ENCODE results near the gene TXNDC15.

TXNDC15 gene

DNA sequence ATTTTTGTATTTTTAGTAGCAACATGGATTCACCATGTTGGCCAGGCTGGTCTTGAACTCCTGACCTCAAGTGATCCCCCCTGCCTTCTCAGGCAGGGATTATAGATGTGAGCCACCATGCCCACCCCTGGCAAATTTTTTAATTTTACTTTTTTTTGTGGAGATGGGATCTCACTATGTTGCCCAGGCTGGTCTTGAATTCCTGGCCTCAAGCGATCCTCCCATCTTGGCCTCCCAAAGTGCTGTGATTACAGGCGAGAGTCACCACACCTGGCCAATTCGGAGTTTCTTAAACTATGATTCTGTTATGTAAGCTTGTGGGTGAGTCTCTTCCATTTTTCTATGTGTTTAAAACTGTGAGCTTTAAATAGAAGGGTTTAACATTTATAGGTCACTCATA, 58.3 kb downstream of the TXNDC15 start:
- no peak for DNase-seq

DNA sequence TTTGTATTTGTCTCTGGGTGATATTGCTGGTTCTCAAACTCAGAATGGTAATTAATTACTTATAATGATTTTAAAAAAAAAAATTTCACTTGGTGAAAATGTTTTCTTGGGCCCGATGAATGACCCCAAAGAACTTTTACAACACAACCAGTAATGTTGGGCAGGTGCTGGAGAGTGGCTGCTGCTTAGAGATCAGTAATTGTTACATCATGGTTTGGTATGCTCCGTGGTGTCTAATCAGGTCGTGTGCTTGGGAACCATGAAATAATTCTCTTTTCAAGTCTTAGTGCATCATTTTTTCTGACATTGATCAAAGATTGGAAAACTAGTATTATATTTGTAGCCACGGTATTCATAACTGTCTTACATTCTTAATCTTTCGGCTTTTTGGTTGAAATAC, 60.0 kb downstream of the TXNDC15 start:
- no peak for DNase-seq

DNA sequence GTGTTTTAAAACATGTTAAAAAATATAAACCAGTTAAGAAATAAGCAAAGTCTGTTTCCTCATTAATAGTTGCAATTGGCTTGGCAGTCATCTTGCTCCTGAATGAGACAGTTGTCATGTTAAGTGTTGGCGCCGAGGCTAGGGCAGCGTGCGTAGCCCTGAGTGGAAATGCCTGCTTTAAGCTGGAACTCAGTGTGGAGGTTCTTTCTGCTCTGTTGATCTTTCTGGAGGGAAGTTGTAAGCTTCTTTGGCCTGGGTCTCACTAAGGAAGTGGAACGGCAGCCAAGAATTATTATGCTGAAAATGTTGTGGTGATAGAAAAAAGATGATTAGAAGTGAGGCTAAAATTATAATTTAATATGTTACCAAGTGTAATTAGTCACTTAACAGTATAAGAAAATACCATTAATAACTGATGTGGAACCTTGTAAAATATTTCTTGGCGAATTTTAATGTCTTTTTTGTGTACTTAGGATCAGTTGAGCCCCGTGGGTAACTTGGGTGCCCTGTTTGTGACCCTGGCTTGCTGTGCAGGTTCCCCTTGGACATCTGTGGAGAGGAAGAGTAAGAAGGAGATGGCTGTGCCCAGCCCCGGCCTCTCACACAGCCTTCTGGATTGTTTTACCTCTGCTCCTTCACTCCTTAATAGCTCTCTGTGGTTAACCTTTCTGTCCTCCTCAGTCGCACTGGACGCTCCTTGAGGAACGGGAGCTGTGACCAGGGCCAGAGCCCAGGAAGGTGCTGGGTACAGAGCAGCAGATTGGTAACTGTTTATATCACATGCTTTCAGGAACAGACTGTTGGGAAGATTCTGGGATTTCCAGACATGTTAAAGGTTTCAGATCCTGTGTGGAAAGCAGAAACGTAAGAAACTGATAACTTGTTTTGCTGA, 61.8 kb downstream of the TXNDC15 start:
- no peak for DNase-seq

GRCh38 chr5:134937526-134937925, 63.4 kb downstream of the TXNDC15 start:
- DNase-seq: no peak

- DNase-seq: no peak
These were observed 63.9 kb downstream of the TXNDC15 start for GRCh38 chr5:134938030-134938429.

GRCh38 chr5:134939500-134939899, 65.3 kb downstream of the TXNDC15 start:
- no peak for DNase-seq

- DNase-seq: no peak
These were observed 69.4 kb downstream of the TXNDC15 start for GRCh38 chr5:134943547-134943946.

DNA sequence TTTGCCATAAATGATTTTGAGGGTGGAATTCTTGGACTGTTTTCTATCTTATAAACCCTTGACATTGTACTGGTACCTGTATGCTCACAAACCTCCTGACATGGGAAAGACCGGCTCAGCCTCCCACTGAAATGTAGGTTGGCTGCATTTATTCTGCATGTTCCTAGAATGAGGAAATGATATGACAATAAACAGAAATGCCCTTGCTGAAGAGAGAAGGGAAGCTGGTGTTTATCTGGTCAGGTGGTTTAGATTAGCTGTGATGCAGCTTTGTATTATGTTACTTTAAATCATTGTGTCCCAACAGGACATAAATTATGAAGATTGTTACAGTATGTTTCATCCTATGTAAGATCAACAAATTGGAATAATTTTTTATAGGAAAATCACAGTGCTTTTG, 70.5 kb downstream of the TXNDC15 start:
- no peak for DNase-seq

DNA sequence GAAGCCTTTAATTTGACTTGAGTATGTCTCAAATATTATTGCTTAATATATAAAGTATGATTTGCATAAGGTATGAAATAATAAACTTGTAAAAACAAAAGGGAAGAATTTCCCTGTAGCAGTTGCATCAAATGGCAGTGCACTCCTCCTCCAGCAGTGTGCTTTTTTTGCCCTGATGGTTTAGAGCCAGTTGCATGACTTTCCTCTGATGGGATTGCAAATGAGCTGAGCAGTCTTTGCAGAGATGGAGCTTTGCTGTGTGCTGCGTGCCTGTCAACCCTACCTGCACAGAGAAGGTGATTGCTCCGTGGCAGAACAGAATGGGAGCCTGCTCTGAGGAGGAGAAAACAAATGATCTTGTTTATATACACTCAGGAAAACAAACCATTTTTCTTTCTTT, 70.9 kb downstream of the TXNDC15 start:
- DNase-seq: no peak

DNA sequence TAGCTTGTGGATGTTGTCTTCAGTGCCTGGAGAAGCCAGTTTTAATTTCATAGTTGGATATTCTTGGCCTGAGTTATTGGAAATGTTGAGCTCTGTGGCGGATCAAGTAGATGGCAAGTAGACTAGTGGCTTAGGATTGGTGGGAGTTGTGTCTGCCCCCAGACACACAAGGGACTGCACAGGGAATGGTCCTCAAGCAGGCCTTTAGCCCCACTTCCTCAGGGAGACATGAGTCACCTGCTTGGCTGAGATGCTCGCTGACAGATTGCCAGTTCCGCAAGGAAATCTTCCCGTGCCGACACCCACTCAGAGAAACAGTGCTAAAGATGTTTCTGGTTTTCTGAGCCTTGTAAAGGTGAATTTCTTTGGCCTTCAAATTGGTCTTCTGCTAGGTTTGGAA, 74.7 kb downstream of the TXNDC15 start:
- DNase-seq: no peak

DNA sequence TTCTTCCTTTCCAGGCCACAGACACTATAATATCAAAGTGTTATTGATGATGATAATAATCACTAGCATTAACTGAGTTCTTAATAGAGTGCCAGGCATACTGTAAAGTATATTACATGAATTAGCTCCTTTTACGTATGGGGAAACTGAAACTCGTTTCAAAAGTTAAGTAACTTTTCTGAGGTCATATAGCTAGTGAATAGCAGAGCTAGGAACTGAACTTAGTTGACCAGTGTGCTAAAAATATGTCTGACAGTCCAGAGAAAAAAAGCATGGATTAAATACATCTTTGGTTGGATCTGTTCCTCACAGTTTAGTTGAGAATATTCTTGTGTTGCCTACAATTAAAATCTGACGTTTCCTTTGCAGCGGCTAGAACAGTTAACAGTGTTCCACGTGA, 75.1 kb downstream of the TXNDC15 start:
- DNase-seq: no peak

All from NCI-H526 treated with DMSO at 0.1 percent for 48 hours (cell line).